HG03378 (cell line): ENCODE measurements around the gene EFHC1.

Source experiments
- ATAC-seq: cut with Tn5 transposase; IDR thresholded peaks from one replicate; pipeline ENCODE4 v1.9.1; 2021; ENCODE audit warnings: mild to moderate bottlenecking, moderate library complexity; ENCODE audit not compliant: unreplicated experiment

EFHC1 gene

DNA sequence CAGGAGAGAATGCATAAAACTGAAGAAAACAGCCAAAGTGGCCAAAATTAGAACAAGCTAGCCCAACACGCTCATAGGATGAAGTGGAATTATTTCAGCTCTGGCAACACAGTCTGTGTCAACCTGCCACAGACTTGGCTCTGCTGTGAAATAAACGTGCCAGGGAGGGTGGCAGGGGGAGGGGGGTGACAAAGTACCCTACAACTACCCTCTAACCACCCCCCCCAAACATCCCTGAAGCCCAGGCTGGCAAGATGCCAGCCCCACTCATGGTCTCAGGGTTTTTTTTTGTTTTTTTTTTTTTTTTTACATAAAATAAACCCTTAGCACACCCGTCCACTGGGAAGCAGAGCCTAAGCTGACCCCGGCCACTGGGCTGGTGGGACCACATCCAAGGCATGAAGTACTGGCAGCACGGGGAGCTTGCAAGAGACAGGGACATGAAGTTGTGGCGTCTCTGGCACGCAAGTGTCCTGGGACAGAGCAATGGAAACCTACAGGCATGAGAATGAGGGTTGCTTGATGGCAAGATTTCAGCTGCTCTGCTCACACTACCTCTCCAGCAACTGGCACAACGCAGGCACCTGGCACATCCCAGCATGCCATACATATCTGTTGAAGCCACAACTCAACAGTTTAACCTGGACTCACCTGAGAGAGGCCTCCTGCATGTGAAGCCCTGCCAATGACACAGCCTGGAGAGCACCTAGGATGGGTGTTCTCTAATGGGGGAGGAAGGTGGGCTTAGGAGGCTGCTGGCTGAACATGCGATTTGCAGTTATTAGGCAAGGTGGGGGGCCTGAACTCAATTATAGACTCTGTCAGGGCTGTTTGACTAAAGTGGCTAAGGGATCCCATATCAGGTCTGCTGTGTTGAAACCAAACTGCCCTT is 80.3 kb downstream of the EFHC1 start:
- ATAC-seq = no peak

DNA sequence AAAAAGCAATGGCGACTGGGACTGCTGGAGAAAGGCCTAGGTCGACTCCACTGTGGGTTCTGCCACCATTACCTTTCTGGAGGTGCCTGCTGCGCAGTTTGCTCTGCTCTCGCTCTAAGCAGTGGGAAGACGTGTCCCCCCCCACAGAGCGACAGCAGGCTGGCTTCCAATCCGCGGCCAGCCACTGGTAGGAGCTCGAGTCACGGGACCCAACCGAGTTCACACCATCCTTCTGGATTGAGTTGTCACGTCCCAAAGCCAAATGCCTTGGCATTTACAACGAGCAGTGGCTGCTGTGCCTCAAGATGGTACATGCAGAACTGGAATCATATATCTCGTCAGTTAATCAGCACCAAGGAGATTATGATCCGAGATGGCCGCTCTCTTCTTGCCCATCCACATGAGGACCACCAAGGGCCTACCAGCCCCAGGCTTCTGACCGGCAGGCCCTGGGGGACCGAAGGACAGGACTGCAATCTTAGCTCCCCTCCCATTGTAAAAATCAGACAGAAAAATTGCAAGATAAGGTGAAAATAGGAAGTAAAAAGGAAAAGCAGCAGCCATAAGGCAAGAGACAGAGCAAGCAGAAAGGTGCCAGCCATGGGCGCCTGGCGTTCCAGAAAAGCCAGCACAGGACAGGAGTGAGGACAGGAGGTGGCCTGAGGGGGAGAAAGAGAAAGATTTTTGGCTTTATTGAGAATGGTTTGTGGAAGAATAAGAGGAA is 82.3 kb downstream of the EFHC1 start:
- ATAC-seq = no peak

DNA sequence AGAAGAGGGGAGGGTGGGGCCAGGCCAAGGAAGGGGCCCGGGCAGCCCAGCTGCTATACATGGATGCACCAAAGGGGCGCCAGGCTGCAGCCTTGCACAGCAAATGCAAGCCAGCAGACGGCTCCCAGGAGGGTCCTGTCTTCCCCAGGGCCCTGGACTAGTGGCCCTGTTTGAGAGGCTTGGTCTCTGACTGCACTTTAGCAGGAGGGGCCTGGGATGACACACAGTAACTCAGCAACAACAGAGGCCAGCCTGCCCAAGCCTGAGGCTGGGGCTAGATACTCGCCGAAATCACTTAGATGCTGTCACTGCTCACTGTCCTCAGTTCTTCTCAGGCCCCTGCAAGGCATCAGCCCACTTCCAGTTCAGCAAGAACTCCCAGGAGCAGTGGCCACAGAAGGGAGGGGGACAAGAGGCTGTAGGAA is 83.2 kb downstream of the EFHC1 start:
- ATAC-seq = no peak

GRCh38 chr6:52503851-52504781 is 84.0 kb downstream of the EFHC1 start:
- ATAC-seq = no peak

DNA sequence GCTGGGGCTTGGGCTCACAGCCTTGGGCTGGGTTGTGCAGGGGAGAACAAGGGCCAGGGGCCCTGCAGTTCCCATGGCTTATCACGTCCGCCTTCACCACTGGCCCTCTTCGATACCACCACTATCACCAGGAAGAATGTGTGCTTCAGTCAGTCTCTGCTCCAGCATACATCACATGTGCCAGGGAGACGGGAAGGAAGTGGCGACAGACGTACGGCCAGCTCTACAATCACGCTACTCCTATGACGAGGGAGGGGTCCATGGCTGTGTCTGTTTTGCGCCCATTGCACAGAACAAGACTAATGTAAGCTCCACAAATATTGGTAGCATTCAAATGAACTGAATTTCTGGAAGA is 84.6 kb downstream of the EFHC1 start:
- ATAC-seq = no peak

DNA sequence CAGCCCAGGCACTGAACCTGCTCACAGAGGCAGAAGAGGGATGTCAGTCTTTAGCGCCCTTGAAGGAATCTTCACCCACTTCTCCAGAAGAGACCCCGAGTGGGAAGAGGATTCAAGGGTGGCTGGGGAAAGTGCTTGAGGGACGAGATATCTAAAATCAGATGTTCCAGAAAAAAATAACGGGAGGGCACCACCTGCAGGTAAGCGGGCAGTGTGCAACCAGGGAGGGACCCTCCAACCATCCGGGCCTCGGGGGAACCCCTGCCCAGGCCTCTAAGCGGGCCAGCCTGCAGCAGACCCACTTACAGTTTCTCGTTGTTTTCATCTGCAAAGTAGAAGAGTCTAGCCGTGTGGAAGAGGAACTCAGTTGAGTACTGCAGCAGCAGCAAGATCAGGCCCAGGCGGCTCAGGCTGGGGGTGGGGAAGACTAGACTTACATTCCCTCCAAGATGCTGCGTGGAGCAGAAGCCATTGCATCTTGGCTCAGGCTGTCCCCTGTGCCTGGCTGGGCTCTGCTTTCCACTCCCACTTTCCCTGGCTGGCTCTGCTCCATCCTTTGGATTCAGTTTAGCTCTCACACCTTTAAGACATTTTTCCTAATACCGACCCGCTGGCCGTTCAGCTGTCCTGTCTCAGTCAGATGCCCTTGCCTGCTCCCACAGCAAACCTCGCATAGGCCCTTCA is 85.7 kb downstream of the EFHC1 start:
- ATAC-seq = no peak

- ATAC-seq = no peak
These were observed 86.3 kb downstream of the EFHC1 start for GRCh38 chr6:52506476-52506875.

DNA sequence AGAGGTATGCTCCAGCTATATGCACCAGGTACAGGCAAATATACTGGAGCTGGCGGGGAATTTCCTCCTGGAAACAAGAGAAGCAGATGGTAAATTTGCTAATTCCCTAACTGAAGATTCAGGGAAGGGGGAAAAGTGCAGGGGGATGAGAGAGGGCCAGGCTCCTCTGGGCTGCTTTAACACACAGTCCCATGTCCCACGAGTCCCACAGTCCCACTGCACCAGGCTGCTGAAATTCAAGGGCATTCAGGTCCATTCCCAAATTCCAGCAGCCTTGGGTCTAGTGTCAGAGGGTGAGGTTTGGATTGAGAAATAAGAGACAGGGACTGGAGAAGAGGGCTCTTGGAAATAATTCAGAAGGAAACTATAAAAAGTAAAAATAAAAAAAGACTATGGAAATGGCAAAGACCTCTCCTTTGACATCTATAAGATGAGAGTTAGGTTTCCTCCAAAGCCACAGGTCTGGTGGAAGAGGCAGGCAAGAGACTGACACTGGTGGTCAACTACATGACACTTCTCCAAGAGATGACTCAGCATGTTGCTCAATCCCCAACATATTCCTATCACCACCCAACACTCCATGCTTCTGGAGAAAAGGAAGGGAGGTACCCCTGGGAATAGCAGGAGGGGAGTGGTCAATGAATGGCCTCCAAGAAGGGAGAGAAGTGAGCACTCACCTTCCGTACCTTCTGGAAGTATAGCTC is 87.6 kb downstream of the EFHC1 start:
- no peak for ATAC-seq

GRCh38 chr6:52508261-52508739 is 88.2 kb downstream of the EFHC1 start:
- ATAC-seq = no peak

- ATAC-seq = no peak
These were observed 89.4 kb downstream of the EFHC1 start for GRCh38 chr6:52509281-52510212.

GRCh38 chr6:52510213-52510562 is 90.0 kb downstream of the EFHC1 start:
- no peak for ATAC-seq

DNA sequence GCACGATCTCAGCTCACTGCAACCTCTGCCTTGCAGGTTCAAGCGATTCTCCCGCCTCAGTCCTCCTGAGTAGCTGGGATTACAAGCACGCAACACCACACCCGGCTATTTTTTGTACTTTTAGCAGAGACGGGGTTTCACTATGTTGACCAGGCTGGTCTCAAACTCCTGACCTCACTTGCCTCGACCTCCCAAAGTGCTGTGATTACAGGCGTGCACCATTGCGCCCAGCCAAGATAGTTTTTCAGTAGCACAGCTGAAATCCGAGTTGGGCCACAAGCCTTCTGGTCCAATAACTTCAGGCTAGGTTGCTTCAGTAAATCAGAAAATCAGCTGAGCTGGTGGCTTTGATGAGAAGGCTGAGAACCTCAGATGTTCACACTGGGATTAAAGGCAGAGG is 91.0 kb downstream of the EFHC1 start:
- no peak for ATAC-seq

DNA sequence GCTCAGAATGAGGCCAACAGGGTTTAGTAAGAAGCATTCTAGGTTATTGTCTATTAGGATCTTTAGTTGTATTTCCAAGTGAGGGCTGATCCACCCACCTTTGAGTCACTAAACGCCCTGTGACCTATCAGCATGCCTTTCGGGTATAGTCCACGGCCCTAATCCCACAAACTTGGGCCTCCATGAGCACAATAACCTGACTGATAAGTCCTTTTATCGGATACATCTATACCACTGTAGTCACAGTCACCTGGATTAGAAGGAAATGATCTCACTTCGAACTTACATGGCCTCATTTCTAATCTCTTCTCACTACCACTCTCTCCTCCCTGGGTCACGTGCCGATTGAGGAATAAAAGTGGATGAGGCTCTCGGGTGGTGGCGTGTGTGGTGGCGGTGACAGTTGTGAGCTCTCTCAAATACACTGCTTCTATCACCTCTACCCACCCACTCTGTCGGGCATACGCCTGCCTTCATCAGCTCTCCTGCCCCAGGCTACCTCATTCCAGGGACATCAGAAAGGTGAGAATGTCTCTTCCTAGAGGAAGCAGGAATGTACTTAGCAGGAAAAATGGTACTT is 91.5 kb downstream of the EFHC1 start:
- ATAC-seq = no peak

DNA sequence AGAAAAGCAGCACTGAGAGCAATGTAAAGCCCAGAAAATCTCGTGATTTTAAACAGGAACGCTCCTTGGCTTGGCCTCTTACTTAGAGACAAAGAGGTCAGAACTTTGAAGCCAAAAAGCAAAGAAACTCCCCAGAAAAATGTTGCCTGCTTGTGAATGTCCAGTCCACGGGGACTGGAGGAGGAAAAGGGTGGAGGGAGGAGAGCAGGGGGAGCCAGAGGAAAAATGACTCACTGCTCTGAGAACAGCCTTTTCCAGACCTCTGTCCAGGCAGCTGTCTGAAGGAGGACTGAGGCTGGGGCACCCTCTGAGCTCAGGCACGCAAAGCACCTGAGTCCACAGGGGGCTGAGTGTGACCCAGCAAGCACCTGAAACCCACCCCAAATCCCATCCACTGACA is 92.1 kb downstream of the EFHC1 start:
- ATAC-seq = no peak

DNA sequence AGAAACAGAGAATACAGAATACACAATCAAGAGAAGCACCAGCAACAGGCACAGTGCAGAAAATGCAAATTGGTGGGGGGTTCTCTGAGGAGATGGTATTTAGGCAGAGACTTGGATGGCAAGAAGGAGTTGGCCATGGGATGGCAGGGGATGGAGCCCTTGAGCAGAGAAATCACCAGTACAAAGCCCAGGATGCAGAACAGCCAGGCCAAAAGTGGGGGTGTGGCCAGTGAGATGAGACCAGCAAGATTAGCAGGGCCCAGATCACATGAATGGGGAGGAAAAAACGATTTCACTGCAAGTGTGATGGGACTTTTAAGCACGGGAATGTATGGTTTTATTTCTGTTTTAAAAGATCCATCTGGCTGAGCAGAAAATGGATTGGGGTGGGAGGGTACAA is 93.3 kb downstream of the EFHC1 start:
- ATAC-seq = no peak

- ATAC-seq = no peak
These were observed 93.8 kb downstream of the EFHC1 start for GRCh38 chr6:52513896-52514295.

DNA sequence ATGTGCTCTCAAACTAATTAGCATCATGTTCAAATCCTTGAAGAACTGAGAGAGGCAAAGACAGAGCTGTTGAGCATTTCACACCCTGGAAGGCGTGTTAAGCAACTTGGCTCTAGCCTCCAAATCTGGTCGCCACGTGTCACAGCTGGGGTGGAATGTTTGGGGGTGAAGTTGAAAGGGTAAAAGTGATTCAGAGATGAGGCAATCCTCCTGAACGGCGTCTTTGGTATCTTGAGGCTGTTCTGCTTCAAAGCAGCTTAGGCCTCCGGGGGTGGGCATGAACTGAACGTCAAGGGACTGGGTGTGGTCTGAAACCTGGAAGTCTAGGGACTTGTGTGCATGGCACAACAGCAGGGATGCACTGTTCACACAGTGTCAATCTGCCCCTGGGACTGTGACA is 94.4 kb downstream of the EFHC1 start:
- no peak for ATAC-seq

GRCh38 chr6:52515219-52515960 is 95.2 kb downstream of the EFHC1 start:
- no peak for ATAC-seq
